Left ventricle myocardium inferior (tissue), 1 donor: ENCODE measurements around the gene UBL4B. TPM values are rescaled to one million over a fixed set of nuclear protein-coding genes. Genes with fewer than 3 reads are reported as not detected.
A peak's percentile ranks its signal among the peaks of the same experiment; 100 is the strongest.

Source experiments
- DNase-seq: peaks from one replicate; pipeline ENCODE4 v3.0.0-alpha.2; 2020
- H3K27ac ChIP-seq: fragments of 200-600 bp; replicated peaks from 2 replicates; pipeline ENCODE4 v1.8.0; 2021
- H3K27me3 ChIP-seq: fragments of 200-600 bp; 2 replicates; pipeline ENCODE4 v1.8.0; 2021; ENCODE audit warnings: low read depth
- H3K36me3 ChIP-seq: fragments of 200-600 bp; 2 replicates; pipeline ENCODE4 v1.8.0; 2021
- H3K4me1 ChIP-seq: fragments of 200-600 bp; 2 replicates; pipeline ENCODE4 v1.8.0; 2021
- H3K4me3 ChIP-seq: fragments of 200-600 bp; 2 replicates; pipeline ENCODE4 v1.8.0; 2021; ENCODE audit warnings: mild to moderate bottlenecking, moderate library complexity
- H3K9me3 ChIP-seq: fragments of 200-600 bp; replicated peaks from 2 replicates; pipeline ENCODE4 v1.8.0; 2021
- CTCF ChIP-seq: fragments of 200-600 bp; IDR thresholded peaks from 2 replicates; pipeline ENCODE4 v1.8.0; 2021; ENCODE audit warnings: antibody characterized with exemption, mild to moderate bottlenecking, borderline replicate concordance
- intact Hi-C: fragments of 100-400 bp; cut with micrococcal nuclease; formaldehyde crosslinking; loops from one replicate; pipeline ENCODE4 v1.11.0; 2022
- total RNA-seq: library from RNA; stranded (reverse); fragmentation: NEBNext Ultra II Directional; extraction: Animal tissue kit (Norgen Biotek cat#: 25700); gene quantifications from one replicate; pipeline ENCODE4 v1.2.1, GENCODE V29; 2021
- donor health status: DM: no; HTN: yes; CAD: no; lungs with severe emphysema.

Gene UBL4B
- total RNA-seq, 1 donor from 2014 or later: not detected

- H3K27ac ChIP-seq: no peak overlapping the region
- intact Hi-C loops: no loop called here
- H3K27me3 ChIP-seq: peaks cover 86% of the 10 kb centered on the region
- H3K36me3 ChIP-seq: no peaks in the 10 kb centered on the region
- H3K9me3 ChIP-seq: no peaks in the 10 kb centered on the region
- peaks cover 25% of the 10 kb centered on the region for H3K4me1 ChIP-seq
- H3K4me3 ChIP-seq: peak overlapping the region; percentile 79
- DNase-seq: no peak
- no peak for TF ChIP-seq CTCF
Measured at GRCh38 chr1:110083061-110083865, 29.0 kb upstream of the UBL4B start.

- DNase-seq: no peak
- H3K27me3 ChIP-seq: peaks cover 86% of the 10 kb centered on the region
- peaks cover 30% of the 10 kb centered on the region for H3K4me1 ChIP-seq
- no peak for TF ChIP-seq CTCF
- H3K9me3 ChIP-seq: no peaks in the 10 kb centered on the region
- no peaks in the 10 kb centered on the region for H3K36me3 ChIP-seq
- H3K4me3 ChIP-seq: peak overlapping the region; percentile 79
- peak overlapping the region; percentile 78 for H3K27ac ChIP-seq
- intact Hi-C loops: no loop called here
Measured at GRCh38 chr1:110083866-110084226, 28.4 kb upstream of the UBL4B start.

GRCh38 chr1:110084227-110085078, 27.8 kb upstream of the UBL4B start:
- DNase-seq: peak; percentile 43
- Histone ChIP-seq H3K4me1 (peaks cover 30% of the 10 kb centered on the region), H3K36me3 (no peaks in the 10 kb centered on the region), H3K4me3 (peak overlapping the region; percentile 79), H3K27me3 (peaks cover 88% of the 10 kb centered on the region), H3K9me3 (no peaks in the 10 kb centered on the region), H3K27ac (peak overlapping the region; percentile 78)
- no peak for TF ChIP-seq CTCF
- intact Hi-C loops: no loop called here

- intact Hi-C loops: no loop called here
- Histone ChIP-seq H3K27ac (no peak overlapping the region), H3K4me1 (peaks cover 30% of the 10 kb centered on the region), H3K27me3 (peaks cover 90% of the 10 kb centered on the region), H3K4me3 (no peak overlapping the region), H3K9me3 (no peaks in the 10 kb centered on the region), H3K36me3 (no peaks in the 10 kb centered on the region)
- no peak for DNase-seq
- TF ChIP-seq CTCF: no peak
Measured at GRCh38 chr1:110085671-110086070, 26.6 kb upstream of the UBL4B start.

GRCh38 chr1:110086961-110087360, 25.3 kb upstream of the UBL4B start:
- intact Hi-C loops: no loop called here
- Histone ChIP-seq H3K27ac (no peak overlapping the region), H3K36me3 (no peaks in the 10 kb centered on the region), H3K4me3 (no peak overlapping the region), H3K9me3 (no peaks in the 10 kb centered on the region), H3K27me3 (peaks cover 83% of the 10 kb centered on the region), H3K4me1 (peaks cover 30% of the 10 kb centered on the region)
- DNase-seq: no peak
- no peak for TF ChIP-seq CTCF
